Thoracic aorta (tissue), 2 donors: ENCODE data around the gene USP13. TPM values are rescaled to one million over a fixed set of nuclear protein-coding genes. Genes with fewer than 3 reads are reported as not detected.
"Not testable (repeated sequence)": the region's sequence is repeated elsewhere in the genome, so short reads cannot be mapped to it uniquely, and the experiment has no call there.

ENCODE experiments used
- ATAC-seq: fragments of 150-250 bp; one replicate; pipeline ENCODE4 v1.8.0; 2017; ENCODE audit warnings: low read depth; ENCODE audit not compliant: insufficient number of reproducible peaks, low FRiP score
- DNase-seq: peaks from one replicate; pipeline ENCODE4 v3.0.0-alpha.2; 2020; ENCODE audit warnings: low spot score
- H3K27ac ChIP-seq, 2 donors: fragments of 200-600 bp; sonication (generic); 1 replicate in 1 of 2; 2 replicates in 1 of 2; pipeline ENCODE4 v1.5.1; 2016; ENCODE audit warnings: mild to moderate bottlenecking in 2 of 2, moderate library complexity in 2 of 2
- H3K27me3 ChIP-seq: fragments of 200-600 bp; sonication (generic); replicated peaks from 2 replicates; pipeline ENCODE4 v1.6.0; 2016; ENCODE audit warnings: mild to moderate bottlenecking; ENCODE audit not compliant: insufficient read depth
- H3K36me3 ChIP-seq: fragments of 200-600 bp; sonication (generic); one replicate; pipeline ENCODE4 v1.5.1; 2016
- H3K4me1 ChIP-seq, 2 donors: fragments of 200-600 bp; sonication (generic); 1 replicate in 1 of 2; 2 replicates in 1 of 2; pipeline versions ENCODE4 v1.5.1 to v1.6.0; 2016; ENCODE audit warnings: low read depth in 2 of 2, mild to moderate bottlenecking in 1 of 2; ENCODE audit not compliant: control insufficient read depth in 1 of 2
- H3K4me3 ChIP-seq: fragments of 200-600 bp; sonication (generic); 2 replicates; pipeline ENCODE4 v1.5.1; 2016; ENCODE audit warnings: mild to moderate bottlenecking
- H3K9me3 ChIP-seq: fragments of 200-600 bp; sonication (generic); 2 replicates; pipeline ENCODE4 v1.5.1; 2016
- CTCF ChIP-seq: fragments of 200-600 bp; sonication (generic); IDR thresholded peaks from one replicate; pipeline ENCODE4 v1.5.1; 2019; ENCODE audit warnings: antibody characterized with exemption
- total RNA-seq, 2 donors: library from RNA; depleted of rRNA; stranded (reverse); fragments of >200 nt; gene quantifications; one replicate each; pipeline versions ENCODE4 v1.1.0 to v1.2.3, GENCODE V29; 2016

The USP13 gene
- total RNA-seq, 2 donors from 2014 or later, result 5.1 to 8.2 TPM

DNA sequence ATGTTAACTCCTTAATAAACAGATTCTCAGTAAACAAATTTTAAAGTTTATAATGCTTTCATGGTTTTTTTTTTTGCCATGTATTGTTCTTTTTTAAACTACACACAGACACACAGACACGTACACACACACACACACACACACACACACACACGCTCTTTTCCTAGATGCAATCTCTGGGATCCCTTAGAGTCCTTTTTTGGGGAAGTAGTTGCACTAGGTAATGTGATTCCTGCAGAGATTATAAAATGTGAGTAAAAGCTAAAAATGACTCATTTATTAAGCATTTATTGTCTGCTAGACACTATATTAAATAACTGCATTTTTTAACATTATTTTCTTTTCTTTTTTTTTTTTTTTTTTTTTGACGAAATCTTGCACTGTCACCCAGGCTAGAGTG, 28.4 kb upstream of the USP13 start:
- H3K36me3 ChIP-seq, result peaks cover 19% of the 10 kb centered on the region
- no peak for TF ChIP-seq CTCF
- no peak overlapping the region for H3K27ac ChIP-seq
- H3K27me3 ChIP-seq, result no peaks in the 10 kb centered on the region
- no peaks in the 10 kb centered on the region for H3K4me1 ChIP-seq
- DNase-seq, result no peak
- no peak overlapping the region for H3K4me3 ChIP-seq
- ATAC-seq, result no peak
- no peaks in the 10 kb centered on the region for H3K9me3 ChIP-seq

DNA sequence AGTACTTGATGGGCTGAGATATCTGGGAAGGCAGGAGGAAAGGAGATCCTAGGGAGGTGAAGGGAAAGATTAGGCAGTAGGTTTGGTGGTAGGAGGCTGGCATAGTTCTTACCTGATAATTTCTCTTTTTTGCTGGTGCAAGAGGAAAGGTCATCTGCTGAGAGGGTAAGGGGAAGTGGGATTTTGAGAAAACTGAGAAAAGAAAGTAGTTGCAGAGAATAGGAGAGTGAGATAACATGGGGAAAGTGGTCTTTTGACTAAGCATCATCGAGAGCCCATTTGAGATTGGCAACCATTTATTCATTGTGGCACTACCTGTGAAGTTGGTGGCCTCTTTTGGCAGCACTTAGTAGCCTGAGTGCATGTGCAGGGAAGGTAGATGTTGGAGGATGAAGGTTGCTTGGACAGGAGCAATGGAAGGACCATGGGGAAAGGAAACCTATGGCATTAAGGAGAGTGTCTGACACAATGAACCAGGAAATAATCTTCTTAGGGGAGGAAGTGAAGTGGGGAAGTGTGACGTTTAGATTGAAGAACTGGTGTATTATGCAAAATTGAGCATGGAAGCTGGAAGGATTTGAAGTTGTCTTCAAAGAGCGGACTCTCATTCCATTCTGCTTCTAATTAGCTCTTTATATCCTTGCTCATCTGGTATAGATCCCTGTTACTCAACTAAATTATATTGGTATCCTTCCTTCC, 21.9 kb upstream of the USP13 start:
- DNase-seq (no peak), ATAC-seq (no peak)
- H3K27me3 ChIP-seq, result no peaks in the 10 kb centered on the region
- no peak overlapping the region for H3K4me3 ChIP-seq
- H3K36me3 ChIP-seq, result no peaks in the 10 kb centered on the region
- H3K4me1 ChIP-seq, result no peaks in the 10 kb centered on the region
- TF ChIP-seq CTCF, result no peak
- no peaks in the 10 kb centered on the region for H3K9me3 ChIP-seq
- no peak overlapping the region for H3K27ac ChIP-seq

GRCh38 chr3:179640469-179640868, 12.4 kb upstream of the USP13 start:
- Histone ChIP-seq H3K9me3 (no peaks in the 10 kb centered on the region), H3K27ac (no peak overlapping the region), H3K27me3 (no peaks in the 10 kb centered on the region), H3K36me3 (no peaks in the 10 kb centered on the region), H3K4me3 (no peak overlapping the region), H3K4me1 (no peaks in the 10 kb centered on the region)
- TF ChIP-seq CTCF, result no peak
- DNase-seq (no peak), ATAC-seq (no peak)

DNA sequence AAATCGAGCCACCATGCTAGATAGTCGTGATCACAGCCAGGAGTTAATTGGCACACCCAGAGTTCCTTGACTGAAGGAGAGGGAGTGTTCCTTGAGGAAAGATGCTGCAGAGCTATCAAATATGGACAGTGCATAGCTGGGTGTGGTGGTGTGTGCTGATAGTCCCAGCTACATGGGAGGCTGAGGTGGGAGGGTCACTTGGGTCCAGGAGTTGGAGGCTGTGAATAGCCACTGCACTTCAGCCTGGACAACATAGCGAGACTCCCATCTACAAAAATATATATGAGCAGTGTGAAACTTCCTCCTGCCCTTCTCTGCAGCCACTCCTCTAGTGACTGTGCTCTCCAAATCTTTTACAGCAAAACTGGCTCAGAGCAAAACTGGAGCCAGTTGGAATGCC, 10.0 kb upstream of the USP13 start:
- Histone ChIP-seq H3K27ac (no peak overlapping the region), H3K4me1 (no peaks in the 10 kb centered on the region), H3K9me3 (no peaks in the 10 kb centered on the region), H3K4me3 (no peak overlapping the region), H3K36me3 (no peaks in the 10 kb centered on the region), H3K27me3 (no peaks in the 10 kb centered on the region)
- TF ChIP-seq CTCF, result no peak
- no peak for DNase-seq
- ATAC-seq, result no peak

- H3K27ac ChIP-seq, DNase-seq, H3K36me3 ChIP-seq, H3K9me3 ChIP-seq, H3K4me3 ChIP-seq, H3K27me3 ChIP-seq, H3K4me1 ChIP-seq, ATAC-seq: not testable (repeated sequence)
These were observed 9.0 kb upstream of the USP13 start for GRCh38 chr3:179643837-179644236.

- ATAC-seq, result no peak
These were observed 6.7 kb upstream of the USP13 start for GRCh38 chr3:179646177-179646576.

More at GRCh38 chr3:179646177-179646576, 6.7 kb upstream of the USP13 start:
- no peak for TF ChIP-seq CTCF
- Histone ChIP-seq H3K4me3 (no peak overlapping the region), H3K36me3 (no peaks in the 10 kb centered on the region), H3K27ac (no peak overlapping the region), H3K27me3 (no peaks in the 10 kb centered on the region), H3K9me3 (no peaks in the 10 kb centered on the region), H3K4me1 (no peaks in the 10 kb centered on the region)
- no peak for DNase-seq
